Fibroblast of mammary gland (primary cell): ENCODE results near the gene MMP3.

Experiments used
- DNase-seq: peaks from one replicate; pipeline ENCODE4 v3.0.0-alpha.2; 2010; ENCODE audit warnings: low read depth
- H3K4me3 ChIP-seq: 2 replicates; pipeline ENCODE4 v1.5.1; 2011; ENCODE audit warnings: low read depth, mild to moderate bottlenecking, low read length, moderate library complexity; ENCODE audit not compliant: control insufficient read depth
- CTCF ChIP-seq: conservative IDR thresholded peaks from 2 replicates; pipeline ENCODE4 v1.5.1; 2011; ENCODE audit warnings: low read depth, low read length, inconsistent platforms; ENCODE audit not compliant: control insufficient read depth, insufficient read depth

Gene MMP3

GRCh38 chr11:102830001-102830727, 13.2 kb downstream of the MMP3 start:
- no peak for TF ChIP-seq CTCF
- peak; percentile 30 for DNase-seq
- no peak overlapping the region for H3K4me3 ChIP-seq

- DNase-seq = no peak
- H3K4me3 ChIP-seq = no peak overlapping the region
- TF ChIP-seq CTCF = no peak
Observed at GRCh38 chr11:102829316-102830000, 14.0 kb downstream of the MMP3 start.

- no peak overlapping the region for H3K4me3 ChIP-seq
- no peak for TF ChIP-seq CTCF
- DNase-seq = peak; percentile 28
Observed at GRCh38 chr11:102824556-102824955, 18.9 kb downstream of the MMP3 start.

- TF ChIP-seq CTCF = no peak
- no peak for DNase-seq
- no peak overlapping the region for H3K4me3 ChIP-seq
Observed at GRCh38 chr11:102819491-102819890, 23.9 kb downstream of the MMP3 start.

- DNase-seq = no peak
- no peak for TF ChIP-seq CTCF
- H3K4me3 ChIP-seq = no peak overlapping the region
Observed at GRCh38 chr11:102813484-102813883, 29.9 kb downstream of the MMP3 start.

GRCh38 chr11:102812188-102812587, 31.2 kb downstream of the MMP3 start:
- DNase-seq = no peak

More at GRCh38 chr11:102812188-102812587, 31.2 kb downstream of the MMP3 start:
- H3K4me3 ChIP-seq = no peak overlapping the region
- TF ChIP-seq CTCF = no peak
